T-helper 2 cell treated with Interferon-gamma antibody and Interleukin-4, amounts not matched to agents 100 ng/mL and 5 ng/mL, for 36 hours (primary cell): ENCODE data around the gene PUS1. TPM values are rescaled to one million over a fixed set of nuclear protein-coding genes. Genes with fewer than 3 reads are reported as not detected.

Experiments
- intact Hi-C: fragments of 100-400 bp; cut with micrococcal nuclease; formaldehyde crosslinking; loops from one replicate; pipeline ENCODE4 v1.15.1; 2023
- total RNA-seq: library from RNA; stranded (reverse); gene quantifications from 2 replicates; pipeline ENCODE4 v1.2.3, GENCODE V29; 2022

PUS1 gene
- total RNA-seq, 1 donor from 2014 or later = 69.5 TPM

- intact Hi-C loops = no loop called here
Observed at GRCh38 chr12:131901431-131902331, 27.4 kb upstream of the PUS1 start.

DNA sequence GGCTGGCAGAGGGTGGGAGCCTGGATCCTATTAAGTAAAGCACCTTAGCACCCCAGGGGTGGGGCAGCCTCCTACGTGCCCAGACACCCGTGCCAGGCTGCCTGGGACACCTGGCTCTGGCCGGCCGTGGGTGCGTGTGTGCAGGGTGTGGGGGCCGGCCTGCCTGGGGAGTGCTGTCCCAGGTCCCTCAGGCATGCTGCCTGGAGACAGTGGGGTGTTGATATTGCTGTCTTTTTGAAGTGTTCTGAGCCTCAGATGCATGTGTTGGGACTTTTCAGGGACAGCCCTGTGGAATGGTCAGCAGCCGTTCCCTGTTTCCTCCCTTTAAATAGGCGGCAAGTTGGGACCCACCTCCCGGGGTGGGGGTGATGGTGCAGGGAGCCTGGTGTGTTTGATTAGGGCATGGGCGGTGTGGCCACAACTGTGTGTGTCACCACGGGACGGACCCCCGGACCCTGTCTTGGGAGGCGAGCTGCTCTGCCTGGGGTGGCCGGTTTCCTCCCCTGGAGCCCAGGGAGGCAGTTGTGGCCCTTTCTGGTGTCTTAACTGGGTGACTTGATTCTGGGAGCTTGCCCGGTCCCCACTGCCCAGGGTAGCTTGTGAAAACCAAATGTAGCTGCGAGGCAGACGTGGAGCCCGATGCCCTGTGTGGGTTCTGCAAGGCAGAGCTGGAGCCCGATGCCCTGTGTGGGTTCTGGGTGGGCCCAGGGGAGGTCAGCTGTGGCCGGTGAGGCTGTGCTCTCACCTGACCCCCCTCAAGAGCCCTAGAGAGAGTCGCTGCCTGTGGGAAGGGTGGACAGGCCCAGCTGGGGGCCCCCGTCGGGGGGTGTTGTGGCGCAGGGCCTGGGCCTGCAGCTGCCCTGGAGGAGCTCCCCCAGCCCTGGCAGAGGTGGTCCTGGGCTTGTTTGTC lies 26.5 kb upstream of the PUS1 start:
- intact Hi-C loops = no loop called here

DNA sequence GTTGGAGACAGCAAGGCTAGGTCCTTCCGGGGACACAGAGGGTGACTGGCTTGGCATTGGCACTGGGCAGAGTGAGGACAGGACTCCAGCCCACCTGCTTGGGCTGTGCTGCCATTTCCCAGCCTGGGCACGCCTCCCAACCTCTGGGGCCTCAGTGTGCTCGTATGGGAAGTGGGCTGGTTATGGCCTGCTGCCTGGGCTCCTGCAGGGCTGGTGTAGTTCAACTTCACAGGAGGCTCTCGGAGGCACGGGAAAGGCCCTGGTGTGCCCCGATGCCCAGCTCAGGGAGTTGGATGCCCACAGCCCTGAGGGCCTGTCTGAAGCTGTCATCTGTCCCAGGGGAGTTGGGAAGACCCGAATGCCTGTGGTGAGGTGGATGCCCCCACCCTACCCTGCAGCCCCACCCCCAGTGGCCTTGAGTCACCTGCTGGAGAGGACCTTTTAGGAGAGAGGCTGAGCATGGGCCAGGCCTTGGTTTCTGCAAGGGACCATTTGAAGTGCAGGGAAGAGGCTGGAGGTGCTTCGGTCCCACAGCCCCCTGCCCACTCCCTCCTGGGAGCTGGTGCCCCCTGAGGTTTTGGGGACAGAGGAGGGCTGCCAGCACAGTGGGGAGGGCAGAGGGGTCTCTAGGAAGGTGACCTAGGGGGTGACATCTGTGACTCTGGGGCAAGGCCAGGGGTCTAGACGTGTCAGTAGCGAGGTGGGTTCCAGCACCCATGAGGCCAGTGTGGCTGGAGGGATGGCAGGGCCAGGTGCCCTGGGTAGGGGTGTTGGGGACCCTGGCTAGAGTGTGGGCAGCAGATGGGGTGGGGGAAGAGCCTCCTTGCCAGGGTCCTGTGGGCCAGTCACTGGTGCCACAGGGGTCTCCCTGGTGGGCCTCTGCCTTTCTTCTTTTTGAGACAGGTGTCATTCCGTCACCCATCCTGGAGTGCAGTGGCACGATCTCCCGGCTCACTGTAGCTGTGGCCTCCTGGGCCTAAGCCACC lies 25.5 kb upstream of the PUS1 start:
- intact Hi-C loops = no loop called here

DNA sequence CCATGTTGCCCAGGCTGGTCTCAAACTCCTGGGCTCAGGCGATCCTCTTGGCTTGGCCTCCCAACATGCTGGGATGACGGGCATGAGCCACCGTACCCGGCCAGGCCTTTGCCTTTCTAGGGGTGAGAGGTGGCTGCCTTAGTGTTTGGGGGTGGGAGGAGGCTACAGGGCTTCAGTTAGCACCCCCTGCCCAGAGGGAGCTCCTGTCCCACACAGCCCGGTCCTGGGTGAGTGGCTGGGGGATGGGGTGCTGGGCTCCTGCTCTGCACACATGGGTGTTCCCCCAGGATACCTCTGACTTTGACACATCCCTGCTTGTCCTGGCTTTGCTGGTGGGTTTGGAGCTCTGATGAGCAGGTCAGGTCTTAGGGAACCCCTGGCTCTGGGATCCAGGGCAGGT lies 24.7 kb upstream of the PUS1 start:
- intact Hi-C loops = no loop called here

DNA sequence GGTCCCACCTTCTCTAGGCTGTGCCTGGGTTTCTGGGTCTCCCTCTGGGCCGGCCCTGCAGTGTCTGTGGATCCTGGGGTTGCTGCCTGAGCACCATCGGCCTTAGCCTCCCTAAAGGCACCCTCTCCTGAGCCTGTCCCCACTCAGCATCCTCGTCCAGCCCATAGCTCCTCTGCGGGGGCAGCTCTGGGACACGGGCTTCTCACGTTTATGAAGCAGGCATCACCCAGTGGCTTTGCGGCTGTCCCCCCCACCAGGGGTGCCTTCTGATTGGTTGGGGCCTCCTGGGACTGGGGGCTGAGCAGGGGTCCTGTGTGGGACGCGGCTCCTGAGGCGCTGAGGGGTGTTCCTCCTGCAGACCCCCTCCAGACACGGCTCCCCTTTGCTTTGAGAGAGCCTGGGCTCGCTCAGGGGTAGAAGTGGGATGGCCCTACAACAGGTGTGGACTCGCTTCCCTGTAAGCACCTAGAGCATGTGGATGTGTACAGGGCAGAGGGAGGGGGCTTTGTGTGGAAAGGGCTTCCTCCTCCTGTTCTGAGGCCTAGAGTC lies 23.9 kb upstream of the PUS1 start:
- intact Hi-C loops = no loop called here

- intact Hi-C loops = no loop called here
Observed at GRCh38 chr12:131905630-131906091, 23.4 kb upstream of the PUS1 start.

GRCh38 chr12:131907379-131908091 lies 21.5 kb upstream of the PUS1 start:
- intact Hi-C loops = no loop called here

GRCh38 chr12:131908092-131909080 lies 20.7 kb upstream of the PUS1 start:
- intact Hi-C loops = no loop called here

GRCh38 chr12:131909081-131909751 lies 19.9 kb upstream of the PUS1 start:
- intact Hi-C loops = no loop called here

- intact Hi-C loops = no loop called here
Observed at GRCh38 chr12:131909752-131910219, 19.3 kb upstream of the PUS1 start.

GRCh38 chr12:131910302-131911027 lies 18.6 kb upstream of the PUS1 start:
- intact Hi-C loops = no loop called here

DNA sequence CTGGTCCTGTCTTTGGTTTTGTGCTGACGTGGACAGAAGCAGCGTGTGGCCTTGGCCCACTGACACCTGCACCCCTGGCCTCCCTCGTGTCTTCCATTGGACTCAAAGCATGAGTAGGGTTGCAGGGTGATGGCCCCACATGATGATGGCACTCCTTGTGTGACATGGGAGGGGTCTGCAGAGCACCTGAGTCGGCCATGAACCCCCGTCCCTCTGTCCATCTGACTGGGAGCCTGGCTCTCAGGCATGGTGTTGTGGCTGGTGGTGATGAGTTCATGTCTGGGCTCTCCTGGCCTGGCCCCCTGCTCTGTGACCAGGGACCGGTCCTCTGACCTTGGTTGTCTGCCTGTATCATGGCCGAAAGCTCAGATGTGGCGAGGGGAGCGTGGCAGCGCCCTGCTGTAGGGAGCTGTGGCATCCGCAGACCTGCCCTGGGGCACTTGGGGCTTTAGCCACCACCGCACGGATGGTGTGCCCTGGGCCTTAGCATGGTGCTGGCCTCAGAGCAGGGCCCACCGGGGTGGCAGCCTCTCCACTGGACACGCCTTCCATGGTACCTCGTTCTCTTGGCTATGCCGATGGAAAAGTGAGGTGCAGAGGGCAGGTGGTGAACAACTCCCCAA lies 17.9 kb upstream of the PUS1 start:
- intact Hi-C loops = no loop called here

DNA sequence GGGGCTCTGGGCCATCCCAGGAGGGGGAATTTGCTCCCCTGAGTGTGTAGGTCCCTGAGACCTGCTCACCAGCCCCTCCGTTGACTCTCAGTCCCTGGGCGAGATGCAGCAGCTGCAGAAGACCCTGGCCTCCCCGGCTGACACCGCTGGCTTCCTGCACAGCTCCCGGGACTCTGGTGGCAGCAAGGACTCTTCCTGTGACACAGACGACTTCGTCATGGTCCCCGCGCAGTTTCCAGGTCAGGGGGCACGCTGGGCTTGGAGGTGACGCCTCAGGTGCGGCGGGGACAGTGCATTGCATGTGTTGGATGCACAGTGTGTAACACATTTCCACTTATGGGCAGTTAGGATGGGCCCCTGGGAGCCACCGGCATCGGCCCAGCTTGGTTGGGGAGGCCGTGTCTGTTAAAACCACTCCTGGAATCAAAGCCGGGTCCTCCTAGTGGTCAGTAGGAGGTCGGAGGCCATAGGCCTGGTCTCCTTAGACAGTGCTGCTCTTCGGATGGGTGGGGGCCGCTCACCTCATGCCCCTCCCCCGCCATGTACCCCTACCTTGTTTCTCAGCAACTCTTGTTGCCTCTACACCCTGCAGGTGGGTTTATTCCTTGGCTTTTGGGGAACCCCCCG lies 17.1 kb upstream of the PUS1 start:
- intact Hi-C loops = no loop called here

GRCh38 chr12:131912518-131913274 lies 16.4 kb upstream of the PUS1 start:
- intact Hi-C loops = no loop called here

GRCh38 chr12:131913666-131914065 lies 15.4 kb upstream of the PUS1 start:
- intact Hi-C loops = no loop called here
